Trophoblast cell (in vitro differentiated cells and primary cell): ENCODE results near the gene GTF3C5.

Experiments used
- DNase-seq, 2 donors: peaks; one replicate each; pipeline ENCODE4 v3.0.0-alpha.2; 2016
- H2AFZ ChIP-seq: 2 replicates; pipeline ENCODE4 v1.6.1; 2013; ENCODE audit warnings: low read length, moderate library complexity, mild to moderate bottlenecking; ENCODE audit not compliant: insufficient read depth, poor library complexity
- H2AK5ac ChIP-seq: 2 replicates; pipeline ENCODE4 v1.6.1; 2013; ENCODE audit warnings: mild to moderate bottlenecking, low read length
- H2BK120ac ChIP-seq: 2 replicates; pipeline ENCODE4 v1.6.1; 2013; ENCODE audit warnings: low read length, mild to moderate bottlenecking, moderate library complexity; ENCODE audit not compliant: insufficient read depth, poor library complexity
- H2BK12ac ChIP-seq: 2 replicates; pipeline ENCODE4 v1.6.1; 2013; ENCODE audit warnings: mild to moderate bottlenecking, low read length, moderate library complexity
- H2BK5ac ChIP-seq: 2 replicates; pipeline ENCODE4 v1.6.1; 2013; ENCODE audit warnings: low read length, low read depth, moderate library complexity, mild to moderate bottlenecking; ENCODE audit not compliant: poor library complexity
- H3K14ac ChIP-seq: 2 replicates; pipeline ENCODE4 v1.6.1; 2013; ENCODE audit warnings: mild to moderate bottlenecking, low read length
- H3K18ac ChIP-seq: 2 replicates; pipeline ENCODE4 v1.6.1; 2013; ENCODE audit warnings: mild to moderate bottlenecking, low read length
- H3K23ac ChIP-seq: 2 replicates; pipeline ENCODE4 v1.6.1; 2013; ENCODE audit warnings: low read length
- H3K27ac ChIP-seq: 2 replicates; pipeline ENCODE4 v1.5.1; 2013; ENCODE audit warnings: low read depth, mild to moderate bottlenecking, inconsistent platforms, low read length, moderate library complexity
- H3K27me3 ChIP-seq: 2 replicates; pipeline ENCODE4 v1.6.1; 2013; ENCODE audit warnings: inconsistent platforms, mild to moderate bottlenecking, low read length, moderate library complexity; ENCODE audit not compliant: insufficient read depth
- H3K36me3 ChIP-seq, 2 experiments: 1 replicate in 1 of 2; 2 replicates in 1 of 2; pipeline ENCODE4 v1.6.1; 2013; ENCODE audit warnings: low read length in 2 of 2, mild to moderate bottlenecking in 2 of 2, moderate library complexity in 1 of 2; ENCODE audit not compliant: insufficient read depth in 2 of 2, control insufficient read depth in 1 of 2
- H3K4ac ChIP-seq: 2 replicates; pipeline ENCODE4 v1.6.1; 2013; ENCODE audit warnings: low read depth, mild to moderate bottlenecking, low read length, moderate library complexity
- H3K4me1 ChIP-seq, 2 experiments: 1 replicate in 1 of 2; 2 replicates in 1 of 2; pipeline ENCODE4 v1.6.1; 2013; ENCODE audit warnings: low read length in 2 of 2, mild to moderate bottlenecking in 2 of 2, moderate library complexity in 1 of 2; ENCODE audit not compliant: insufficient read depth in 2 of 2, control insufficient read depth in 1 of 2
- H3K4me2 ChIP-seq: 2 replicates; pipeline ENCODE4 v1.6.1; 2013; ENCODE audit warnings: inconsistent platforms, mild to moderate bottlenecking, low read length, moderate library complexity
- H3K4me3 ChIP-seq: 2 replicates; pipeline ENCODE4 v1.5.1; 2013; ENCODE audit warnings: mild to moderate bottlenecking, low read depth, low read length, inconsistent platforms
- H3K79me1 ChIP-seq: one replicate; pipeline ENCODE4 v1.6.1; 2013; ENCODE audit warnings: low read length
- H3K79me2 ChIP-seq: 2 replicates; pipeline ENCODE4 v1.6.1; 2013; ENCODE audit warnings: low read length, mild to moderate bottlenecking; ENCODE audit not compliant: control insufficient read depth, insufficient read depth, poor library complexity
- H3K9ac ChIP-seq: 2 replicates; pipeline ENCODE4 v1.6.1; 2013; ENCODE audit warnings: mild to moderate bottlenecking, low read length
- H3K9me3 ChIP-seq: 2 replicates; pipeline ENCODE4 v1.6.1; 2013; ENCODE audit warnings: low read depth, mild to moderate bottlenecking, control low read depth, inconsistent platforms, low read length; ENCODE audit not compliant: insufficient read depth
- H4K12ac ChIP-seq: 2 replicates; pipeline ENCODE4 v1.6.1; 2013; ENCODE audit warnings: low read depth, mild to moderate bottlenecking, low read length, moderate library complexity
- H4K8ac ChIP-seq: 2 replicates; pipeline ENCODE4 v1.6.1; 2013; ENCODE audit warnings: low read depth, mild to moderate bottlenecking, low read length, moderate library complexity
- H4K91ac ChIP-seq: one replicate; pipeline ENCODE4 v1.6.1; 2013; ENCODE audit warnings: low read depth, mild to moderate bottlenecking, low read length, moderate library complexity
- WGBS: extraction: QIAGEN DNeasy Blood & Tissue Kit; methylation state at CpG from one replicate; pipeline ENCODE4 v1.1.7; 2013; ENCODE audit warnings: missing lambda C conversion rate; ENCODE audit not compliant: insufficient read length, insufficient coverage; ENCODE audit errors: extremely low coverage; 5-methylcytosine and 5-hydroxymethylcytosine counted together

The GTF3C5 gene

GRCh38 chr9:133044125-133044524, 13.3 kb downstream of the GTF3C5 start:
- H4K91ac ChIP-seq, result no peak overlapping the region
- H4K8ac ChIP-seq, result no peak overlapping the region
- no peak overlapping the region for H3K9ac ChIP-seq
- no peaks in the 10 kb centered on the region for H3K79me1 ChIP-seq
- H3K9me3 ChIP-seq, result no peaks in the 10 kb centered on the region
- no peak overlapping the region for H3K4me2 ChIP-seq
- no peak overlapping the region for H3K27ac ChIP-seq
- no peak overlapping the region for H2AK5ac ChIP-seq
- no peak overlapping the region for H3K18ac ChIP-seq
- H2BK5ac ChIP-seq, result no peak overlapping the region
- no CpG with 5 or more reads among the region's 6 CpGs for WGBS
- H3K4ac ChIP-seq, result no peak overlapping the region
- H4K12ac ChIP-seq, result no peak overlapping the region
- H2AFZ ChIP-seq, result no peak overlapping the region
- H3K14ac ChIP-seq, result no peak overlapping the region
- H2BK12ac ChIP-seq, result no peak overlapping the region
- no peak overlapping the region for H3K23ac ChIP-seq
- H3K4me1 ChIP-seq, result no peaks in the 10 kb centered on the region
- no peak for DNase-seq
- H3K27me3 ChIP-seq, result no peaks in the 10 kb centered on the region
- peaks cover 61 to 65% of the 10 kb centered on the region in 2 experiments for H3K36me3 ChIP-seq
- no peak overlapping the region for H3K4me3 ChIP-seq
- no peaks in the 10 kb centered on the region for H3K79me2 ChIP-seq
- H2BK120ac ChIP-seq, result no peak overlapping the region

- no peak overlapping the region for H3K23ac ChIP-seq
- no peak overlapping the region for H2BK120ac ChIP-seq
- no peaks in the 10 kb centered on the region for H3K79me2 ChIP-seq
- H3K79me1 ChIP-seq, result no peaks in the 10 kb centered on the region
- H2AFZ ChIP-seq, result no peak overlapping the region
- no peak overlapping the region for H4K8ac ChIP-seq
- H3K4me3 ChIP-seq, result no peak overlapping the region
- no peak overlapping the region for H3K9ac ChIP-seq
- no peak overlapping the region for H3K18ac ChIP-seq
- no peak overlapping the region for H2AK5ac ChIP-seq
- no peak for DNase-seq
- no peak overlapping the region for H4K12ac ChIP-seq
- H2BK5ac ChIP-seq, result no peak overlapping the region
- no peaks in the 10 kb centered on the region for H3K4me1 ChIP-seq
- no peaks in the 10 kb centered on the region for H3K27me3 ChIP-seq
- WGBS, result no CpG with 5 or more reads among the region's 11 CpGs
- H3K4ac ChIP-seq, result no peak overlapping the region
- H3K9me3 ChIP-seq, result no peaks in the 10 kb centered on the region
- peaks cover 62 to 68% of the 10 kb centered on the region in 2 experiments for H3K36me3 ChIP-seq
- no peak overlapping the region for H2BK12ac ChIP-seq
- no peak overlapping the region for H3K4me2 ChIP-seq
- H3K14ac ChIP-seq, result no peak overlapping the region
- no peak overlapping the region for H3K27ac ChIP-seq
- no peak overlapping the region for H4K91ac ChIP-seq
Observed at GRCh38 chr9:133044661-133045060, 13.9 kb downstream of the GTF3C5 start.

GRCh38 chr9:133045132-133045531, 14.3 kb downstream of the GTF3C5 start:
- no peak overlapping the region for H2BK5ac ChIP-seq
- DNase-seq, result no peak
- no peak overlapping the region for H2BK12ac ChIP-seq
- no peak overlapping the region for H3K4ac ChIP-seq
- no peak overlapping the region for H4K8ac ChIP-seq
- H2AFZ ChIP-seq, result no peak overlapping the region
- peaks cover 66 to 73% of the 10 kb centered on the region in 2 experiments for H3K36me3 ChIP-seq
- H3K27ac ChIP-seq, result no peak overlapping the region
- H3K9me3 ChIP-seq, result no peaks in the 10 kb centered on the region
- H3K14ac ChIP-seq, result no peak overlapping the region
- no peak overlapping the region for H2BK120ac ChIP-seq
- H3K27me3 ChIP-seq, result no peaks in the 10 kb centered on the region
- no peak overlapping the region for H4K91ac ChIP-seq
- H3K9ac ChIP-seq, result no peak overlapping the region
- no peaks in the 10 kb centered on the region for H3K79me1 ChIP-seq
- H3K18ac ChIP-seq, result no peak overlapping the region
- no peak overlapping the region for H3K4me3 ChIP-seq
- no peaks in the 10 kb centered on the region for H3K4me1 ChIP-seq
- no peaks in the 10 kb centered on the region for H3K79me2 ChIP-seq
- WGBS, result no CpG with 5 or more reads among the region's 15 CpGs
- no peak overlapping the region for H3K4me2 ChIP-seq
- H4K12ac ChIP-seq, result no peak overlapping the region
- H2AK5ac ChIP-seq, result no peak overlapping the region
- H3K23ac ChIP-seq, result no peak overlapping the region

GRCh38 chr9:133046196-133046899, 15.6 kb downstream of the GTF3C5 start:
- Histone ChIP-seq H3K4me3 (no peak overlapping the region), H3K79me2 (no peaks in the 10 kb centered on the region), H3K27me3 (no peaks in the 10 kb centered on the region), H3K14ac (no peak overlapping the region), H3K18ac (no peak overlapping the region), H3K9ac (no peak overlapping the region), H2AFZ (no peak overlapping the region), H4K12ac (no peak overlapping the region), H4K91ac (no peak overlapping the region), H2BK5ac (no peak overlapping the region), H3K23ac (no peak overlapping the region), H4K8ac (no peak overlapping the region), H3K4me2 (no peak overlapping the region), H3K9me3 (no peaks in the 10 kb centered on the region), H3K4ac (no peak overlapping the region), H3K4me1 (no peaks in the 10 kb centered on the region), H3K27ac (no peak overlapping the region), H2AK5ac (no peak overlapping the region), H3K79me1 (no peaks in the 10 kb centered on the region), H2BK120ac (no peak overlapping the region), H3K36me3 (peaks cover 73 to 81% of the 10 kb centered on the region in 2 experiments), H2BK12ac (no peak overlapping the region)
- DNase-seq, result no peak
- WGBS, result no CpG with 5 or more reads among the region's 9 CpGs
